ENCODE measurements around the gene PEX16. TPM values are rescaled to one million over a fixed set of nuclear protein-coding genes. Genes with fewer than 3 reads are reported as not detected.
"Not testable (repeated sequence)": the region's sequence is repeated elsewhere in the genome, so short reads cannot be mapped to it uniquely, and the experiment has no call there.

PEX16 gene
- total RNA-seq, 1 experiment from 2014 or later = 34.5 TPM

DNA sequence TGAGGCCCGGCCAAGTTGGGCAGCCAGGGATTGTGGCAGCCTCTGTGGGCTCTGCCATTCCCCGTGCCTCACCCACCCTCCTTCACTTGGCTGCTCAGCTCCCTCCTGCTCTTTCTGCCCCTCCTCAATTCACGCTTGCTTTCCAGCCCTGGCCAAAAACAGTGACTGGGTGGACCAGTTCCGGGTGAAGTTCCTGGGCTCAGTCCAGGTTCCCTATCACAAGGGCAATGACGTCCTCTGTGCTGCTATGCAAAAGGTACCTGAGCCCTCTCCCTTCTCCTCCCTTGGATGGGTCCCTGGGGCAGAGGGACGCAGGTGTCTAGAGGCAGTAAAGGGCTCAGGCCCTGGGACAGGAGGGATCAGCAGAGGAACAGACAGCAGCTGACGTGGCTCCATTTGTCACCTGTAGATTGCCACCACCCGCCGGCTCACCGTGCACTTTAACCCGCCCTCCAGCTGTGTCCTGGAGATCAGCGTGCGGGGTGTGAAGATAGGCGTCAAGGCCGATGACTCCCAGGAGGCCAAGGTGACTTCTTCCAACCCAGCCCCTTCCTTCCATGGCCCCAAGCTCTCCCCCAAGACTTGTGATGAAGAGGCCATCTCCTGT lies 13.3 kb downstream of the PEX16 start:
- intact Hi-C loops (cut with micrococcal nuclease; ENCODE audit: unreplicated experiment) = no loop called here
- Mint-ChIP-seq H3K9me3 (ENCODE audit: low read depth, unreplicated experiment) (no peaks in the 10 kb centered on the region), H3K27me3 (ENCODE audit: unreplicated experiment) (peaks cover 18% of the 10 kb centered on the region), H3K4me3 (ENCODE audit: low read depth, unreplicated experiment) (no peak overlapping the region), H3K36me3 (ENCODE audit: insufficient read depth, unreplicated experiment) (peaks cover 26% of the 10 kb centered on the region), H3K4me1 (ENCODE audit: low read depth, unreplicated experiment) (peaks cover 10% of the 10 kb centered on the region), H3K27ac (ENCODE audit: unreplicated experiment) (no peak overlapping the region)
- CTCF ChIA-PET = no interaction called here
- no TSS peak for BruUV-seq (replicated peaks)
- DNase-seq = no peak
- TF ChIP-seq, protein P1, sequence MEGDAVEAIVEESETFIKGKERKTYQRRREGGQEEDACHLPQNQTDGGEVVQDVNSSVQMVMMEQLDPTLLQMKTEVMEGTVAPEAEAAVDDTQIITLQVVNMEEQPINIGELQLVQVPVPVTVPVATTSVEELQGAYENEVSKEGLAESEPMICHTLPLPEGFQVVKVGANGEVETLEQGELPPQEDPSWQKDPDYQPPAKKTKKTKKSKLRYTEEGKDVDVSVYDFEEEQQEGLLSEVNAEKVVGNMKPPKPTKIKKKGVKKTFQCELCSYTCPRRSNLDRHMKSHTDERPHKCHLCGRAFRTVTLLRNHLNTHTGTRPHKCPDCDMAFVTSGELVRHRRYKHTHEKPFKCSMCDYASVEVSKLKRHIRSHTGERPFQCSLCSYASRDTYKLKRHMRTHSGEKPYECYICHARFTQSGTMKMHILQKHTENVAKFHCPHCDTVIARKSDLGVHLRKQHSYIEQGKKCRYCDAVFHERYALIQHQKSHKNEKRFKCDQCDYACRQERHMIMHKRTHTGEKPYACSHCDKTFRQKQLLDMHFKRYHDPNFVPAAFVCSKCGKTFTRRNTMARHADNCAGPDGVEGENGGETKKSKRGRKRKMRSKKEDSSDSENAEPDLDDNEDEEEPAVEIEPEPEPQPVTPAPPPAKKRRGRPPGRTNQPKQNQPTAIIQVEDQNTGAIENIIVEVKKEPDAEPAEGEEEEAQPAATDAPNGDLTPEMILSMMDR (IDR thresholded peaks at IDR 0.05; ENCODE audit: unreplicated experiment) = no peak

DNA sequence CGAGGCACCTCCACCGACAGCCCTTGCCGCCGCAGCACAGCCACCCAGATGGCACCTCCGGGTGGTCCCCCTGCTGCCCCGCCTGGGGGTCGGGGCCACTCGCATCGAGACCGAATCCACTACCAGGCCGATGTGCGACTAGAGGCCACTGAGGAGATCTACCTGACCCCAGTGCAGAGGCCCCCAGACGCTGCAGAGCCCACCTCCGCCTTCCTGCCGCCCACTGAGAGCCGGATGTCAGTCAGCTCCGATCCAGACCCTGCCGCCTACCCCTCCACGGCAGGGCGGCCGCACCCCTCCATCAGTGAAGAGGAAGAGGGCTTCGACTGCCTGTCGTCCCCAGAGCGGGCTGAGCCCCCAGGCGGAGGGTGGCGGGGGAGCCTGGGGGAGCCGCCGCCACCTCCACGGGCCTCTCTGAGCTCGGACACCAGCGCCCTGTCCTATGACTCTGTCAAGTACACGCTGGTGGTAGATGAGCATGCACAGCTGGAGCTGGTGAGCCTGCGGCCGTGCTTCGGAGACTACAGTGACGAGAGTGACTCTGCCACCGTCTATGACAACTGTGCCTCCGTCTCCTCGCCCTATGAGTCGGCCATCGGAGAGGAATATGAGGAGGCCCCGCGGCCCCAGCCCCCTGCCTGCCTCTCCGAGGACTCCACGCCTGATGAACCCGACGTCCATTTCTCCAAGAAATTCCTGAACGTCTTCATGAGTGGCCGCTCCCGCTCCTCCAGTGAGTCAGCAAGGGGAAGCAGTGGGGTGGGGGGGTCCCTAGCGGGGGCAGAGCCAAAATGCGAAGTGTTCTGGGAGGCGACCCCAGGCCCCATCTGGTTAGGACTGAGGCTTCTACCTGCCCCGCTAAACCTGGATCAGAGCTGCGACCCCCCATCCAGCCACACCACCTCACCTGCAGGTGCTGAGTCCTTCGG lies 15.0 kb downstream of the PEX16 start:
- no peak overlapping the region for H3K27ac Mint-ChIP-seq (ENCODE audit: unreplicated experiment)
- TF ChIP-seq, protein P1 (IDR thresholded peaks at IDR 0.05; ENCODE audit: unreplicated experiment) = no peak
- no peaks in the 10 kb centered on the region for H3K9me3 Mint-ChIP-seq (ENCODE audit: low read depth, unreplicated experiment)
- H3K27me3 Mint-ChIP-seq (ENCODE audit: unreplicated experiment) = peaks cover 25% of the 10 kb centered on the region
- H3K4me3 Mint-ChIP-seq (ENCODE audit: low read depth, unreplicated experiment) = no peak overlapping the region
- peaks cover 36% of the 10 kb centered on the region for H3K36me3 Mint-ChIP-seq (ENCODE audit: insufficient read depth, unreplicated experiment)
- CTCF ChIA-PET = interaction anchor here (0.6 kb wide), 1 partner anchor 65 kb away, joined by 3 read pairs; no protein-coding TSS in a partner anchor
- no peak for DNase-seq
- no TSS peak for BruUV-seq (replicated peaks)
- H3K4me1 Mint-ChIP-seq (ENCODE audit: low read depth, unreplicated experiment) = peaks cover 10% of the 10 kb centered on the region
- intact Hi-C loops (cut with micrococcal nuclease; ENCODE audit: unreplicated experiment) = no loop called here

DNA sequence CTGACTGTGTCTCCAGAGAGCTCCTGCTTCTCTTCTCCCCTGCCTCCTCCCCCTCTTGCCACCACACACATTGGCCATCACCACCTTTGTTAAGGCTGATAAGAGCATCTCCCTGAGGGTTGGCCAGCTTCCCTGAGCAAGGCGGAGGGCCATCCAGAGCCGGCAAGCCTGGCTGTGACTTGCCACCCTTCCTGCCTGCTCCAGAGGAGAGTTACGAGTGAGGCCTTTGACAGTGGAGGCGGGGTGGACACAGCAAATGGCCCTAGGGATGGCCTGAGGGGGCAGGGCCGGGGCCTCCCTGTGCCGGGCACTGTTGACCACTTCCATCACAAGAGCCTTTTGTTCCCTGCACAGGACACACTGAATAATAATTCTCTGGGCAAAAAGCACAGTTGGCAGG lies 16.1 kb downstream of the PEX16 start:
- no TSS peak for BruUV-seq (replicated peaks)
- DNase-seq = no peak
- intact Hi-C loops (cut with micrococcal nuclease; ENCODE audit: unreplicated experiment) = no loop called here
- Mint-ChIP-seq H3K27me3 (ENCODE audit: unreplicated experiment) (peaks cover 29% of the 10 kb centered on the region), H3K27ac (ENCODE audit: unreplicated experiment) (no peak overlapping the region), H3K36me3 (ENCODE audit: insufficient read depth, unreplicated experiment) (peaks cover 26% of the 10 kb centered on the region), H3K9me3 (ENCODE audit: low read depth, unreplicated experiment) (no peaks in the 10 kb centered on the region), H3K4me3 (ENCODE audit: low read depth, unreplicated experiment) (no peak overlapping the region), H3K4me1 (ENCODE audit: low read depth, unreplicated experiment) (peaks cover 10% of the 10 kb centered on the region)
- TF ChIP-seq, protein P1 (IDR thresholded peaks at IDR 0.05; ENCODE audit: unreplicated experiment) = no peak
- CTCF ChIA-PET = no interaction called here

DNA sequence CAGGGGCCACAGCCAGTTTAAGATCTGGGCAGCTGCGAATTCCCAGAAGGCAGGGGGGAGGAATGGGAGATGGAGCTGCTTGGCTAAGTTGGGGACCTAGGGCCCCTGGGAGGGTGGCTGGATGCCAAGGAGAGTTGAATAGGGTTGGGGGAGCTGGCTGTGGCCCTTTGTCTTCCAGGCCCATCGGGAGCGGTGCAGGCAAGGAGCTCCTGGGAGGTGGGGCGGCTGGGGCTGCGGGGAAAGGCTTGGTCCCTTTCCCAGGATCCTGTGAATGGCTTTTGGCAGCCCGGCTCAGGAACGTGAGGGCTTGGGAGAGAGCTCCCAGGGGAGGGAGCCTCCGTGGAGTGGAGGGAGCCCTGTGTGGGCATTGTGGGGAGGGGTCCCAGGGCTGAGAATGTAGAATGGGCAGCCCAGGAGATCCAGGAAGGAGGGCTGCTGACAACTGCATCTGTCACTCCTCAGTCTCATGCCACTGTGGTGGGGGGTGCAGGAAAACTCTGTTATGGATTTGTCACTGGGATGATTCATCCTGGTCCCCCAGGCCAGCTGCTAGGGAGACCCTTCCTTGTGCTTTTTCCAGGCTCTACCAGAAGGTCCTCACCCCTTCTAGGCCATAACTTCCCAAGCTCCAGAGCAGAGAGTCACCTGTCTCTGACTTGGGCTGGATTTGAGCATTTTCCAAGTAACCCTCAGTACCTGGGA lies 16.6 kb downstream of the PEX16 start:
- TF ChIP-seq, protein P1 (IDR thresholded peaks at IDR 0.05; ENCODE audit: unreplicated experiment) = no peak
- intact Hi-C loops (cut with micrococcal nuclease; ENCODE audit: unreplicated experiment) = no loop called here
- Mint-ChIP-seq H3K9me3 (ENCODE audit: low read depth, unreplicated experiment) (no peaks in the 10 kb centered on the region), H3K27ac (ENCODE audit: unreplicated experiment) (no peak overlapping the region), H3K4me3 (ENCODE audit: low read depth, unreplicated experiment) (peak overlapping the region; percentile 69), H3K36me3 (ENCODE audit: insufficient read depth, unreplicated experiment) (peaks cover 25% of the 10 kb centered on the region), H3K4me1 (ENCODE audit: low read depth, unreplicated experiment) (peaks cover 10% of the 10 kb centered on the region), H3K27me3 (ENCODE audit: unreplicated experiment) (peaks cover 29% of the 10 kb centered on the region)
- BruUV-seq (replicated peaks) = no TSS peak
- CTCF ChIA-PET = no interaction called here
- DNase-seq = no peak

DNA sequence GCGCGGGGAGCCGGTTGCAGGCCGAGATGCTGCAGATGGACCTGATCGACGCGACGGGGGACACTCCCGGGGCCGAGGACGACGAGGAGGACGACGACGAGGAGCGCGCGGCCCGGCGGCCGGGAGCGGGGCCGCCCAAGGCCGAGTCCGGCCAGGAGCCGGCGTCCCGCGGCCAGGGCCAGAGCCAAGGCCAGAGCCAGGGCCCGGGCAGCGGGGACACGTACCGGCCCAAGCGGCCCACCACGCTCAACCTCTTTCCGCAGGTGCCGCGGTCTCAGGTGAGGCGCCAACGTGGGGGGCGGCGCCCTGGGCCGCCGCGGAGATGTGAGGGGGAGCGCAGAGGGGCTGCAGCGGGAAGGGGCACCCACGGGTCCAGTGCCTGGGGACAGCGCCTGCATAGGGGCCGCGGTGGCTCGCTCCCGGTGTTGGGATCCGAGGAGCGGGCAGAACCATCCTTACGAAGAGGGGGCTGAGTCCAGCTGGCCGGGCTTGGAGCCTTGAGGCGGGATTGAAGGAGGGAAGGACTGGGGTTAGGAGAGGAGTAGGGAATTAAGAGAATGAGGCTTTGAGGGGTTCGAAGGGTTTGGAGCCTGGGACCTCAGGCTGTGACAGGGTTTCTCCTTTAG lies 17.4 kb downstream of the PEX16 start:
- Mint-ChIP-seq H3K27me3 (ENCODE audit: unreplicated experiment) (peaks cover 32% of the 10 kb centered on the region), H3K36me3 (ENCODE audit: insufficient read depth, unreplicated experiment) (peaks cover 25% of the 10 kb centered on the region), H3K4me3 (ENCODE audit: low read depth, unreplicated experiment) (peak overlapping the region; percentile 69)
- DNase-seq; H3K4me1 Mint-ChIP-seq (ENCODE audit: low read depth, unreplicated experiment); CTCF ChIA-PET; intact Hi-C loops (cut with micrococcal nuclease; ENCODE audit: unreplicated experiment); BruUV-seq (replicated peaks); H3K27ac Mint-ChIP-seq (ENCODE audit: unreplicated experiment); H3K9me3 Mint-ChIP-seq (ENCODE audit: low read depth, unreplicated experiment): not testable (repeated sequence)

All from Calu3 (cell line).